Left kidney (tissue), 2 donors: ENCODE results near the gene TMEM259. TPM values are rescaled to one million over a fixed set of nuclear protein-coding genes. Genes with fewer than 3 reads are reported as not detected.
"Not testable (repeated sequence)": the region's sequence is repeated elsewhere in the genome, so short reads cannot be mapped to it uniquely, and the experiment has no call there.

Source experiments
- DNase-seq: peaks from one replicate; pipeline ENCODE4 v3.0.0-alpha.2; 2013
- polyA plus RNA-seq: library from polyadenylated mRNA; unstranded; fragments of 120-200 nt; gene quantifications from one replicate; pipeline ENCODE4 v1.2.1, GENCODE V29; 2013; ENCODE audit not compliant: insufficient read length

Gene TMEM259
- polyA plus RNA-seq, 1 donor: 92.5 TPM

GRCh38 chr19:1041272-1041834, 20.4 kb upstream of the TMEM259 start:
- no peak for DNase-seq

DNA sequence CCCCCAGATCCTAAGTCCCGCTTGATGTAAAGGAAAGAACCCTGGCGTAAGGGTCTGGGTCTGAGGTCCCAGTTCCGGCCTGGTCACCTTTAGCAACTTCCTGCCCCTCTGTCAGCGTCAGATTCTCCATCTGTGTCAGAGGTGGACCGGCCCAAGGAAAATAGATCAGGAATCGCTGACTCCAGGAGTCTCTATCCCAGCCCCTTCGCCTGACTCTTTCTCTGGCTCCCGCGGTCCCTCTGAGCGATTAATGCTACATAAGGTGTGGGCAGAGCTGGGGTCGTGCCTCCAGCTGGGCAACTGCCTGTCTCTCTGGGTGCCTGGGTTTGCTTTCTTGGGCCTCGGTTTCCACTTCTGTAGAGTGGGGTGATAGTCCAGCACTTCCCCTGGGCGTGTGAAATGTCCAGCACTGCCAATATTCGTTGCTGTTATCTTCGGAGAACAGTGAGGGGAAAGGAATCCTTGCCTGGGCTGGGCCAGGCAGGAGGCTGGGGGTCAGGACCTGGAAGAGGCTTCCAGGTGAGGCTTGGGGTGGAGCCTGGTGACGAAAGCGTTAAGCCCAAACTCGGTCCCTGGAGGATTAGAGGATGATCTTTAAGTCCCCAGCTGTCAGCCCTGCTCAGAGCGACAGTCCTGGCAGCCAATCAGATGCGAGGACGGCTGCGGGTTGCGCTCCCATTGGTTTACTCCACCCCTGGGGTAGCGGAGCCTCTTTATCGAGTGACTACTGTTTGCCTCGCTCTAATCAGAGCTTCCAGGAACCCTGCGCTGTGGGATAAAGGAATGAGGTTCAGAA, 19.8 kb upstream of the TMEM259 start:
- peak; percentile 84 for DNase-seq

- DNase-seq: peak; percentile 95
These were observed 18.9 kb upstream of the TMEM259 start, which contains the start of gene ABCA7 for GRCh38 chr19:1039646-1040475. ABCA7 (plus strand) TSS chr19:1040107; CDS start chr19:1041362, 1,255 bp downstream.

- DNase-seq: no peak
These were observed 18.2 kb upstream of the TMEM259 start for GRCh38 chr19:1038978-1039645.

DNA sequence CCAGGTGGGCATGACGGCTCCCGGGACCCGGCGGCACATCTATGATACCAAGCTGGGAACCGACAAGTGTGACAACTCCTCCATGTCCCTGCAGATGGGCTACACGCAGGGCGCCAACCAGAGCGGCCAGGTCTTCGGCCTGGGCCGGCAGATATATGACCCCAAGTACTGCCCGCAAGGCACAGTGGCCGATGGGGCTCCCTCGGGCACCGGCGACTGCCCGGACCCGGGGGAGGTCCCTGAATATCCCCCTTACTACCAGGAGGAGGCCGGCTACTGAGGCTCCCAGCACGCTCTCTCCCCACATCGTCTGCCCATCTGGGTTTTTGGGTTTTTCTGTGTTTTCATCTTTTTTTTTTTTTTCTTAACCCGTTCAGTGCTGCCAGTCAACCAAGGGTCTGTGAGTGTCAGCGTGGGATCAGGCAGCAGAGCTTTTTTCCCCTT, 16.7 kb upstream of the TMEM259 start:
- DNase-seq: no peak

DNA sequence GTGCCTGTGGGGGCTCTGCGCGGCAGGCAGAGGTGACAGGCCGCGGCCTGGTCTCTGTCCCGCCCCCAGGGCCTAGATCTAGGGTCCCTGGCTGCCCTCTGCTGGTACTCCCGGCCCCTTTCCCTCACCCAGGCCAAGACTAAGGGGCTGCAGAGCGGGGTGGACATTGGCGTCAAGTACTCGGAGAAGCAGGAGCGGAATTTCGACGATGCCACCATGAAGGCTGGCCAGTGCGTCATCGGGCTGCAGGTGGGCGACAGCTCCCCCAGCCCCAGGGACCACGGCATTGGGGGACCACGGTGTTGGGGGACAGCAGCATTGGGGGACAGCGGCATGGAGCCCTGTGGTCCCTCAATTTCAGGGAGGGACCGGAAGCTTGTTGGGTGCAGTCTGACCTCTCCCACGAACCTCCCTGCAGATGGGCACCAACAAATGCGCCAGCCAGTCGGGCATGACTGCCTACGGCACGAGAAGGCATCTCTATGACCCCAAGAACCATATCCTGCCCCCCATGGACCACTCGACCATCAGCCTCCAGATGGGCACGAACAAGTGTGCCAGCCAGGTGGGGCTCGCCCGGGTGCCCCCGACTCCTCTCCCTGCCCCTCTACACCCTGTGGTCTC, 15.2 kb upstream of the TMEM259 start:
- no peak for DNase-seq

DNA sequence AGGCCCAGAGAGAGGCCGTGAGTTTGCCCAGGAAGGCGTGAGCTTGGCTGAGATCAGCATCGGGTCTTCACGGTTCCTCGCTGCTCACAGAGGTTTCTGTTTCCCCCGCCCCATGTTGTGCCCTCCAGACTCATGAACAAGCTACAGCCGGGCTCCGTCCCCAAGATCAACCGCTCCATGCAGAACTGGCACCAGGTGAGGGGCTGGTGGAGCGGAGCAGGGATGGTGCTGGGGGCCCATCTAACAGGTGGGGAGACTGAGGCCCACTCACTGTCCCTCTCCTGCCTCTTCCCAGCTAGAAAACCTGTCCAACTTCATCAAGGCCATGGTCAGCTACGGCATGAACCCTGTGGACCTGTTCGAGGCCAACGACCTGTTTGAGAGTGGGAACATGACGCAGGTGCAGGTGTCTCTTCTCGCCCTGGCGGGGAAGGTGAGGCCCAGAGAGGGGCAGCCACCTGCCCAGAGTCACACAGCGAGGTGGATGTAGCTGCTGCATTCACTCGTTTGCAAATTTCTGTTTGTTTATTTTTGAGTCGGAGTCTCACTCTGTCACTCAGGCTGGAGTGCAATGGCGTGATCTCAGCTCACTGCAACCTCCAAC, 11.4 kb upstream of the TMEM259 start:
- no peak for DNase-seq

GRCh38 chr19:1028062-1028926, 7.4 kb upstream of the TMEM259 start:
- peak; percentile 81 for DNase-seq

DNA sequence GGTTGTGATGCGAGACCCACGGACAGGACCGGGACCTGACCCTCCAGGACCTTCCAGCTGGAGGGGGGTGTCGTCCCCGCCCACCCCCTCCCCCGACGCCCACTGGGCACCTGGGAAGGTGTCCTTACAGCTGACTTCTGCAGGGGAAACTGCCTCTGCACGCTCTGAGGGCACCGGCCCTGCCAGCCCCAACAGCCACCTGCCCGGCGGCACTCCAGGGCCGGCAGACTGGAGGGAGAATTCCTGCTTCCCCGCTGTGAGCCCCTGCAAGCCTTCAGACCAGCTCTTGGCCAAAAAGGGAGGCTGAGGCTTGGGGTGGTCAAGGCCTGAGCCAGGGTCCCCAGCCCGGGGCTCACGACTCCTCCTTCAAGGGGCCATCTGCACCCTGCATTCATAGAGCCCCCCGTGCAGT, 6.7 kb upstream of the TMEM259 start:
- no peak for DNase-seq

- DNase-seq: no peak
These were observed 6.1 kb upstream of the TMEM259 start for GRCh38 chr19:1026783-1027649.

GRCh38 chr19:1025960-1026782, 5.2 kb upstream of the TMEM259 start, which contains the start of gene CNN2:
CNN2 (plus strand) TSS chr19:1026608; CDS start chr19:1026662, 54 bp downstream.
- DNase-seq: peak; percentile 83

DNA sequence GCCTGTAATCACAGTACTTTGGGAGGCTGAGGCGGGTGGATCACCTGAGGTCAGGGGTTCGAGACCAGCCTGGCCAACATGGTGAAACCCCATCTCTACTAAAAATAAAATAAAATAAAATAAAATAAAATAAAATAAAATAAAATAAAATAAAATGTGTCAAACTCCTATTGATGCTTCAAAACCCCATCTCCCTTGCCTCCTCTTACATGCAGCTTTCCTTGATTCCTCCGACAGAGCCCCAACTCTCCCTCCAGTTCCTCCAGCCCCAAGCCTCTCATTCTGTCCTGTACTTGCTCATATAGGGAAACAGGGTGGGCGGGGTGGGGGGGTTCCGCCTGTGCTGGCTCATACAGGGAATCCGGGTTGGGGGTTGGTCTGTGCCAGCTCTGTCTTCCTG, 4.2 kb upstream of the TMEM259 start:
- DNase-seq: not testable (repeated sequence)

GRCh38 chr19:1023883-1024188, 2.9 kb upstream of the TMEM259 start:
- not testable (repeated sequence) for DNase-seq

DNA sequence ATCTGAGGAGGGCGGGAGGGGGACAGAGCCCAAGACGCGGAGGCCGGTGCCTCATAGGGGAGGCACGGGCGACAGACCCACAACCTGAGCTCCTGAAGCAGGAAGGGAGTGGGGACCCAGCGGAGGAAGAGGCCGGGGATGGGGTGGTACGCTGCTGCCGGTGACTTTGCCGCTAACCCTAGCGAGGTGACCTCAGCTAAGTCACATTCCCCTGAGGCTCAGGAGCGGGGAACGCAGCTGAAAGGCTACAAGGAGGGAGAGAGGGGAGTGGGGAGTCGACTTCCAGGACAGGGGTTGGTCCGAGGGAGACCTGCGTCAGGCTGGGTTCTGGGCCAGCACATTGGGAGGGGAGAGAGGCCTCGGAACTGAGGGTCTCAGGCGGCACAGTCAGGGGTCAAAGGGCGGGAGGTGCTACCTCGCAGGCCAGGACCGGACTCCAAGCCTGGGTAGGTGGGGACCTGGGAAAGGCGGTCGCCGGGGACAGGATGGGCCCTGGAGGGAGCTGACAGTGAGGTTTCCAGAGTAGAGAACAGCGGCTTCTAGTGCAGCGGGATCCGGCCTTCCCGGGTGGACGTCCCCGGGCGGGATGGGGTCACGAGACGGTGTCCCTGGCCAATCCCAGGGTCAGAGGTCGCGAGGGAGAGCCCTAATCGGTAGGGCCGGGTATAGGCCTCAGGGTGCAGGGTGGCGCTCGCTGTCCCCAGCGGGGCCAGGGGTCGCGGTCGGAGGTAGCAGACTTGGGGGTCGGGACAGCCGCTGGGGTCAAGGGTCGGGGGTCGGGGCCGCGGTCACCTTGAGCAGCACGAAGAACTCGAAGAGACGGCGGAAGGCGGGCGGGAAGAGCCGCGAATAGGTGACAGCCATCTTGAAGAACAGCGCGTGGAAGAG, 699 bp downstream of the TMEM259 start:
- DNase-seq: no peak

- no peak for DNase-seq
These were observed 1.3 kb downstream of the TMEM259 start for GRCh38 chr19:1019616-1019961.

GRCh38 chr19:1018932-1019615, 1.8 kb downstream of the TMEM259 start:
- no peak for DNase-seq

DNA sequence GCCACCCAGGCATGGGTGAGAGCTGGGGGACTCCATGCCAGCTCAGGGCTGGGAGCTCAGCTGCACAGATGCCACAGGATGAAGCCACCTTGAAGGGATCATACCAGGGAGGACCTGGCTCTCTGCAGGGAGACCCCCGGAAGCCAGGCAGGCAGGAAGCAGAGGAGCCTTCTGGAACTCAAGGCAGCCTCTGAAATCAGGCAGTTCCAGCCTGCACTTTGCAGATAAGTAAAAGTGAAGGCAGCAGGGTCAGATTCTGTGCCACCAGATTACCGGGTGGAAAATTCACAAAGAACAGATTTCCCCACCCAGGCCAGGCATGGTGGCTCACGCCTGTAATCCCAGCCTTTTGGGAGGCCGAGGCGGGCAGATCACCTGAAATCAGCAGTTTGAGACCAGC, 2.5 kb downstream of the TMEM259 start:
- DNase-seq: no peak
